Activated T-cell treated with anti-CD3 and anti-CD28 coated beads, Interleukin-2, amount 50 U/mL, for 48 hours (primary cell): ENCODE results near the gene KDM6A.
"Not testable (repeated sequence)": the region's sequence is repeated elsewhere in the genome, so short reads cannot be mapped to it uniquely, and the experiment has no call there.

Source experiments
- DNase-seq, 2 experiments: peaks; one replicate each; pipeline ENCODE4 v3.0.0-alpha.2; 2020

The KDM6A gene

GRCh38 chrX:44890247-44890646, 17.3 kb downstream of the KDM6A start:
- DNase-seq = no peak

- DNase-seq = not testable (repeated sequence)
Observed at GRCh38 chrX:44890687-44891086, 17.7 kb downstream of the KDM6A start.

- DNase-seq = no peak
Observed at GRCh38 chrX:44891642-44892041, 18.7 kb downstream of the KDM6A start.

GRCh38 chrX:44896876-44897186, 23.8 kb downstream of the KDM6A start:
- DNase-seq = no peak

- no peak for DNase-seq
Observed at GRCh38 chrX:44897539-44897938, 24.6 kb downstream of the KDM6A start.

- no peak for DNase-seq
Observed at GRCh38 chrX:44898411-44899221, 25.6 kb downstream of the KDM6A start.

GRCh38 chrX:44899946-44900345, 27.0 kb downstream of the KDM6A start:
- DNase-seq = no peak

GRCh38 chrX:44903107-44903506, 30.1 kb downstream of the KDM6A start:
- DNase-seq = no peak

GRCh38 chrX:44903830-44904530, 31.0 kb downstream of the KDM6A start:
- no peak for DNase-seq

GRCh38 chrX:44904542-44905115, 31.6 kb downstream of the KDM6A start:
- DNase-seq = no peak

- DNase-seq = no peak
Observed at GRCh38 chrX:44906041-44906440, 33.1 kb downstream of the KDM6A start.

GRCh38 chrX:44906542-44906941, 33.6 kb downstream of the KDM6A start:
- DNase-seq = no peak

GRCh38 chrX:44908153-44908552, 35.2 kb downstream of the KDM6A start:
- DNase-seq = no peak

- no peak for DNase-seq
Observed at GRCh38 chrX:44908827-44909226, 35.8 kb downstream of the KDM6A start.

GRCh38 chrX:44910508-44910907, 37.5 kb downstream of the KDM6A start:
- not testable (repeated sequence) for DNase-seq

- DNase-seq = not testable (repeated sequence)
Observed at GRCh38 chrX:44911074-44911600, 38.1 kb downstream of the KDM6A start.

GRCh38 chrX:44913656-44914531, 40.9 kb downstream of the KDM6A start:
- DNase-seq = no peak

GRCh38 chrX:44914532-44915198, 41.7 kb downstream of the KDM6A start:
- DNase-seq = no peak

- no peak for DNase-seq
Observed at GRCh38 chrX:44915361-44915868, 42.4 kb downstream of the KDM6A start.

- no peak for DNase-seq
Observed at GRCh38 chrX:44918722-44919121, 45.7 kb downstream of the KDM6A start.

- no peak for DNase-seq
Observed at GRCh38 chrX:44922980-44923379, 50.0 kb downstream of the KDM6A start.

GRCh38 chrX:44927398-44927797, 54.4 kb downstream of the KDM6A start:
- no peak for DNase-seq
